A673 (cell line): ENCODE measurements around the gene RUFY2.

ENCODE experiments used
- EZH2 ChIP-seq: fragments of 200-600 bp; sonication (generic); IDR thresholded peaks from 2 replicates; pipeline ENCODE4 v1.6.1; 2017; ENCODE audit warnings: borderline replicate concordance, low read depth, mild to moderate bottlenecking, mixed read lengths, antibody characterized with exemption, low read length; ENCODE audit not compliant: poor library complexity, severe bottlenecking
- TF ChIP-seq, protein P1 (sequence below): fragments of 300-800, 200-600 bp; sonication (generic); conservative IDR thresholded peaks from 2 replicates; pipeline ENCODE4 v1.5.1; 2017; ENCODE audit warnings: low read depth, mild to moderate bottlenecking, antibody characterized with exemption, low read length, moderate library complexity, mixed read lengths

DNA sequence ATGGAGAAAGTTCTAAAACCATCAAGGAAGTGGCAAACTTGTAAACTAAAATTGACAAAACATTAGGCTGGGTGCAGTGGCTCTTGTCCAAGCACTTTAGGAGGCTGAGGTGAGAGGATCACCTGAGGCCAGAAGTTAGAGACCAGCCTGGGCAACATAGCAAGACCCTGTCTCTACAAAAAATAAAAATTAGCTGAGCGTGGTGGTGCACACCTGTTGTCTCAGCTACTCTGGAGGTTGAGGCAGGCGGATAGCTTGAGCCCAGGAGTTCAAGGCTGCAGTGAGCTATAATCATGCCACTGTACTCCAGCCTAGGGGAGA lies 104.6 kb downstream of the RUFY2 start:
- TF ChIP-seq, protein P1, sequence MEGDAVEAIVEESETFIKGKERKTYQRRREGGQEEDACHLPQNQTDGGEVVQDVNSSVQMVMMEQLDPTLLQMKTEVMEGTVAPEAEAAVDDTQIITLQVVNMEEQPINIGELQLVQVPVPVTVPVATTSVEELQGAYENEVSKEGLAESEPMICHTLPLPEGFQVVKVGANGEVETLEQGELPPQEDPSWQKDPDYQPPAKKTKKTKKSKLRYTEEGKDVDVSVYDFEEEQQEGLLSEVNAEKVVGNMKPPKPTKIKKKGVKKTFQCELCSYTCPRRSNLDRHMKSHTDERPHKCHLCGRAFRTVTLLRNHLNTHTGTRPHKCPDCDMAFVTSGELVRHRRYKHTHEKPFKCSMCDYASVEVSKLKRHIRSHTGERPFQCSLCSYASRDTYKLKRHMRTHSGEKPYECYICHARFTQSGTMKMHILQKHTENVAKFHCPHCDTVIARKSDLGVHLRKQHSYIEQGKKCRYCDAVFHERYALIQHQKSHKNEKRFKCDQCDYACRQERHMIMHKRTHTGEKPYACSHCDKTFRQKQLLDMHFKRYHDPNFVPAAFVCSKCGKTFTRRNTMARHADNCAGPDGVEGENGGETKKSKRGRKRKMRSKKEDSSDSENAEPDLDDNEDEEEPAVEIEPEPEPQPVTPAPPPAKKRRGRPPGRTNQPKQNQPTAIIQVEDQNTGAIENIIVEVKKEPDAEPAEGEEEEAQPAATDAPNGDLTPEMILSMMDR = no peak
- no peak for TF ChIP-seq EZH2
